Stimulated activated CD8-positive, alpha-beta memory T cell treated with anti-CD3 and anti-CD28 coated beads, Interleukin-2, amount 100 ng/mL, for 1 hour (primary cell): Measurements from ENCODE around the gene CARD14.
"Not testable (repeated sequence)": the region's sequence is repeated elsewhere in the genome, so short reads cannot be mapped to it uniquely, and the experiment has no call there.

Source experiments
- DNase-seq, 2 donors: peaks; one replicate each; pipeline ENCODE4 v3.0.0-alpha.2; 2020; ENCODE audit warnings: low read depth in 2 of 2

Gene CARD14

DNA sequence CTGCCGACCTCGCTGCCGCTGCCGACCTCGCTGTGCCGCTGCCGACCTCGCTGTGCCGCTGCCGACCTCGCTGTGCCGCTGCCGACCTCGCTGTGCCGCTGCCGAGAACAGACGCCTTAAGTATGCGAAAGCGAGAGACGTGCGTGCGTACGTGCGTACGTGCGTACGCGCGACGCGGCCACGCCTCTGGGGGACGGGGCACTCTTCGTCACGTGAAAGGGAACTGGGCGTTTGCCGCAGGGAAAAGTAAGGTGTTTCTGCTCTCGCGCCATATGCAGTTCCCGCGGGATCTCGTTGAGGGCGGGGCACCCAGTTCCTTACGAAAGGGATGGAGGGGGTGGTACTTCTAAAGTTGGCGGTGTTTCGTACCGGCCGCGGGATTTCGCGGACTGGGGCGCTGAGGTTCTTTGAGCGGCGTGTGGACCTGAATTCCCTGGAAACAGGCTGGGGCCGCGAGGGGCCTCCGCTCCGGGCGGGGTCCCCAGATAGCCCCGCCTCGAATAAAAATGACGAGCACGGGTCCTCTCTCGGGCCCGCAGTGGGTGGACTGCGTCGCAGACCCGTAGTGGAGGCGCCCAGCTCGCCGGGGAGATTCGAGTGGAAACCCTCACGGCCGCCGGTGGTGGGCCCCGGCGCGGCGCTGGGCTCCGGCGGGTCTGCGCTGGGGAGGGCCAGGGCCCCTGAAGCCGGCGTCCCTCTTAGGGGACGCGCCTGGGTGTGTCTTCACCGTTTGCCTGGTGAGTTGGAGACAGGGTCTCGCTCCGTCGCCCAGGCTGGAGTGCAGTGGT is 22.6 kb upstream of the CARD14 start, which contains the start of gene EIF4A3:
TSS of gene EIF4A3 (minus strand) at position 94 of the 788 bp plus-strand sequence. CDS start 167 bp downstream, outside the sequence.
- DNase-seq: peak; percentile 91 to 94

GRCh38 chr17:80151333-80151732 is 18.5 kb upstream of the CARD14 start:
- DNase-seq: no peak

- DNase-seq: no peak
These were observed 17.6 kb upstream of the CARD14 start for GRCh38 chr17:80152081-80152702.

- no peak for DNase-seq
These were observed 16.8 kb upstream of the CARD14 start for GRCh38 chr17:80153004-80153403.

- no peak for DNase-seq
These were observed 15.7 kb upstream of the CARD14 start for GRCh38 chr17:80154166-80154565.

- DNase-seq: not testable (repeated sequence)
These were observed 14.2 kb upstream of the CARD14 start for GRCh38 chr17:80155600-80155999.

DNA sequence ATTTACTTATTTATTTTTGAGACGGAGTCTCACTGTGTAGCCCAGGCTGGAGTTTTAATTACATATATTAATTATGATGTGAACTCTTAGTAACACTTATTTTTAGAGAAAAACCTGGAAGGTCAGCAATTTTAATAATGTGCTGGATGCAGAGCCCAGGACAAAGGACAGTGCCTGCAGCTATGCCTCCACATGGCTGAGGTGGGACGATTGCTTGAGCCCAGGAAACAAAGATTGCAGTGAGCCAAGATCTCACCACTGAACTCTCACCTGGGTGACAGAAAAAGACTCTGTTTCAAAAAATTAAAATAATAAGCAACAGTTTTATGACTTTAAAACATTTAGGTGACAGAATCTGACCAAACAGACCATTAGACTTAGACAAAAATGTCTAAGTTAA is 11.0 kb upstream of the CARD14 start:
- DNase-seq: no peak

DNA sequence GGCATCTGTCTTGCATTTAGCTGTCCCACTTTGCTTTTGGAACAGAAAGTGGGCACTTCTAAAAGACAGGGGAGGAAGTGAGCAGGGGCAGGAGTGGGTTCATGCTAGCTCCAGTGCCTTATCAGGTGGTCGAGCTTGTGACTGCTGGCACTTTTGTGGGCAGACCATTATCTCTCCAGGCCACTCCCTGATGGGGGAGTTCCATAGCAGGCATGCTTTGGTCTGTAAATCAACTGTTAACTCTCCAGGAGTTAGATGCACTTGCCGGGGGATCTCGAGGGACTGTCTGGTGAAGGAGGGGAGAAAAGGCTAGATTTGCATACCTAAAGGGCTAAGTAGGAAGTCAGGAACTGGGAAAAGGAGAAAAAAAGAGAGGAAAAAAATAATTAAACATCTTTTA is 9.3 kb upstream of the CARD14 start:
- no peak for DNase-seq

DNA sequence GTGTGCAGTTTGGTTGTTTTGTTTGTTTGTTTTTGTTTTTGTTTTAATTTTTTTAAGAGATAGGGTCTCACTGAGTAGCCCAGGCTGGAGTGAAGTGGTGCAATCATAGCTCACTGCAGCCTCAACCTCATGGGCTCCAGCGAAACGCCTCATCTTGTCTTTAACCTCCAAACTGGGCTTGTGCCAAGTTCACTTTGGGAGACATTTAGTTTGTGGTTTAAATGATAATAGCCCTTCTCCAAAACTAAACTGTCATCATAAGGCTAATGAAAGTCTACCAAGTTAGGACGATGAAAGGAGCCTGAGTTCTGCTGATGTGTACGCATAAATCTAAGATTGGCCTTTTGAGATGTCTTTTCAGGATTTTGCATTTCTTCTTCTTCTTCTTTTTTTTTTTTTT is 6.5 kb upstream of the CARD14 start:
- DNase-seq: no peak

DNA sequence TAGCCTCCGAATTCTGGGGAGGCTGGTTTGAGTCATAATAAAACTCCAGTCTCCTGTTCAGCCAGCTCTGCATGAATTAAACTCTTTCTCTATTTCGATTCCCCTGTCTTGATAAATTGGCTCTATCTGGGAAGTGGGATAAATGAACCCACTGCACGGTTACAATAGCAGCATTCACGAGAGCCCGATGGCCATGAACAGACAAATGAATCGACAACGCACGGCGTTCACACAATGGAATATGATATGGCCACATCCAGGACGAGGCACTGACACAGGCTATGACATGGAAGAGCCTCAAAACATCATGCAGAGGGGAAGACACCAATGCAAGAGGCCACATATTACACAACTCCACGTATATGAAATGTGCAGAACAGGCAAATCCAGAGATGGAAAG is 5.6 kb upstream of the CARD14 start:
- DNase-seq: no peak

GRCh38 chr17:80166446-80166845 is 3.4 kb upstream of the CARD14 start:
- no peak for DNase-seq

DNA sequence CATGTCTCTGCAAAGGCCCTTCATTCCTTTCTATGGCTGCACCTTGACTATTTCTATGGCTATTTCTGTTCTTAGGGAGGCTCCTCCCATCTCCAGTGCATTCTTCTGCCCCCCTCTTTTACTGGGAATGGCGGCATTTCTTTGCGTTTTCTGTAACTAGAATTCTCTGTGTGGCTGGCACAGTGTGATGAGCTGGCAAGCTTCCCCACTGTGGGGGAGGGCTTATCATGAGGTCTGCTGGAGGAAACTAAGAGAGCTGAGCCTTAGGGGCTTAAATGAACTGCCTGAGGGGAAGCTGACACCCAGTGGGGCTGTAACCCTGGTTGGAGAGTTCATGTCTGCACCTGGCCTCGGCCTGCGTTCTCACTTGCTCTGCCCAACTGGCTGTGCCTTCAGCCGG is 1.5 kb upstream of the CARD14 start:
- no peak for DNase-seq

DNA sequence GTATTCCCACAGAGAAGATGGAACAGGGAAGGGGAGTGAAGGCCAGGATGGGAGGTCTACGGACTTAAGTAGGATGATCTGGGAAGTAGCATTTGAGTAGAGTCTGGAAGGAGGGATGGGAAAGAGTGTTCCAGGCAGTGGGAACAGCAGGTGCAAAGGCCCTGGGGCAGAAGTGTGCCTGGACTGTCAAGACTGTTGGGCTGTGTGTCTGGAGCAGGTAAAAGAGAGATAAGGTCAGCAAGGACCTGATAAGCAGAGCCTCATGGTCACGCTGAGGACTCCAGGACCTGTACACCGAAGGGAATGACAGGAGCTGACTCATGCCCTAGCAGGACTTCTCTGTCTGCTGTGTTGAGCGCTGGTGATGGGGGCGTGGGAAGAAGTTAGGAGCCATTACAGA is 723 bp upstream of the CARD14 start:
- DNase-seq: no peak

GRCh38 chr17:80171681-80172080 is 1.9 kb downstream of the CARD14 start:
- DNase-seq: no peak

DNA sequence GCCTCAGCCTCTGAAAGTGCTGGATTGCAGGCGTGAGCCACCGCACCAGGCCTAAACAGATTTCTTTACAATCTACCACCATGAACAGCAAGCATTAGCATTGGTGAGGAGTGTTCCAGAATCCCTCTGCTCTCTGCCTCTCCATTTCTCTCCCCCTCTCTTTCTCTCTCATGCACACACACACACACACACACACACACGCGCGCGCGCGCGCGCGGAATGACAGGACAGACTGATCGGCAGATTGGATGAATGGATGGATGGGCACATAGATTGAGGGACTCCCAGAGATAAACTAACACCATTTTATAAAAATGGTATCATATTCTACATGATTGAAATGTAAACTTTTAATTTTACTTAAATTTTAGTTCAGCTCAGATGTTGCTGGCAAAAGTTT is 3.3 kb downstream of the CARD14 start:
- DNase-seq: no peak

DNA sequence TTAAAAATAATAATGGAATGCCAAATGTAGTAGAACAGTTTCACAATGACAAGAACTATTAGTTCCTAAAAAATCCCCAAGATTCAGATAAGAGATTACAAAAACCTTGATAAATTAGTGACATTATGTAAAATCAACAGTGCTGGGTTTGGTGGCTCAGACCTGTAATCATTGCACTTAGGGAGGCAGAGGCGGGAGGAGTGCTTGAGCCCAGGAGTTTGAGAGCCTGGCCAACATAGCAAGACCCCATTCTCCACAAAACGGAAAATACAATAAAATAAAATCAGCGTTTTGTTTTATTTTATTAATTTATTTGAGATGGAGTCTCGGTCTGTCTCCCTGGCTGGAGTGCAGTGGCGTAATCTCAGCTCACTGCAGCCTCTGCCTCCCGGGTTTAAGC is 4.1 kb downstream of the CARD14 start:
- no peak for DNase-seq

DNA sequence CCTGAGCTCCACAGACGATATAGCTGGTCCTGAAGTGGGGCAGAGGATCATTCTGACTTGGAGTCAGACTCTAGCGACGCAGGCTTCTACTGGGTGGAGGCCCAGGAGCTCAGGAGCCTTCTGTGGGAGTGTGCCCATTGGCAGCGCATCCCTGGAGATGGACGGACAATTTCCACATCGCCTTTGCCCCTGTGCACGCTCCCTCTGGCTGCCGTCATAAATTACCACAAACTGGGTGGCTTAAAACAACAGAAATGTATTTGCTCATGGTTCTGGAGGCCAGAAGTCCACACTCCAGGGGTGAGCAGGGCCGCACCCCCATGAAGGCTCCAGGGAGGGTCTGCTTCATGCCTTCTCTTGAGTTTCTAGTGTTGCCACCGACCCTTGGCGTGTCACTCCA is 6.9 kb downstream of the CARD14 start:
- no peak for DNase-seq

GRCh38 chr17:80177986-80178595 is 8.3 kb downstream of the CARD14 start:
- DNase-seq: no peak

- no peak for DNase-seq
These were observed 10.4 kb downstream of the CARD14 start for GRCh38 chr17:80180192-80180591.

DNA sequence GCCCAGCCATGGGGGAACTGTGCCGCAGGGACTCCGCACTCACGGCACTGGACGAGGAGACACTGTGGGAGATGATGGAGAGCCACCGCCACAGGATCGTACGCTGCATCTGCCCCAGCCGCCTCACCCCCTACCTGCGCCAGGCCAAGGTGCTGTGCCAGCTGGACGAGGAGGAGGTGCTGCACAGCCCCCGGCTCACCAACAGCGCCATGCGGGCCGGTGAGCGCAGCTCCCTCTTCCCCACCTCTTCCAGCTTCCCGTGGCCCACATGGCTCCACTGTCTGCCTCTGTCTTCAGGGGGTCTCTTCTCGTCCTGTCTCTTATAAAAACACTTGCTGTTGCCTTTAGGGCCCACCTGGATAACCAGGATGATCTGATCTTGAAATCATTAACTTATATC is 11.6 kb downstream of the CARD14 start:
- no peak for DNase-seq

- DNase-seq: no peak
These were observed 12.5 kb downstream of the CARD14 start for GRCh38 chr17:80182118-80182844.

DNA sequence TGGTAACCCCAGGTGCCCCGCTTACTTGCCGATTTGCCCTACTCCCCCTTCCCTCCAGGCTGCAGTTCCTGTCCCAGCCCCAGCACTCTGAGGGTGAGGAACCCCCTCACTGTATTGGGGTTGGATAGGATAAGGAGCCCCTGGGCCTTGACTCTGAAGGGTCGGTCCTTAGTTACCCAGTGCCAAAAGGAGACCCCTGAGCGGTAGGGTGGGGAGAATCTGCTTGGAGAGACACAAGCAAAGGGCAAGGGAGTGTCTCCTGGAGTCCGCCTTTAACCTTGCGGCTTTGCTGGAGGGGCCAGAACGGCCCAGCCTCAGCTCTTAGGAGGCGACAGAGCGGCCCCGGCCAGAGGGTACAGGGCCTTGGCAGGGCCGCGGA is 13.0 kb downstream of the CARD14 start:
- no peak for DNase-seq
